SU-DHL-6 (cell line): ENCODE measurements around the gene SKP2.

Source experiments
- H2AFZ ChIP-seq: fragments of 200-600 bp; sonication (generic); 2 replicates; pipeline ENCODE4 v1.6.1; 2014; ENCODE audit warnings: low read depth, mild to moderate bottlenecking, moderate library complexity, mixed read lengths, antibody characterized with exemption, low read length; ENCODE audit not compliant: severe bottlenecking
- H3F3A ChIP-seq: fragments of 200-600 bp; shearing (Covaris generic); 2 replicates; pipeline ENCODE4 v1.6.0; 2016; ENCODE audit warnings: antibody characterized with exemption, mild to moderate bottlenecking; ENCODE audit not compliant: insufficient read depth
- H3K27ac ChIP-seq: fragments of 200-600 bp; sonication (generic); 2 replicates; pipeline ENCODE4 v1.5.1; 2016; ENCODE audit warnings: low read depth, mild to moderate bottlenecking, low read length, moderate library complexity, mixed read lengths
- H3K27me3 ChIP-seq: fragments of 200-600 bp; sonication (generic), shearing (Covaris generic); 2 replicates; pipeline ENCODE4 v1.6.0; 2014; ENCODE audit warnings: mild to moderate bottlenecking, low read length
- H3K36me3 ChIP-seq: fragments of 200-600 bp; sonication (generic); 2 replicates; pipeline ENCODE4 v1.6.1; 2014; ENCODE audit warnings: mild to moderate bottlenecking, low read length, mixed read lengths
- H3K4me2 ChIP-seq: fragments of 300-600, 200-600 bp; shearing (Covaris generic), sonication (generic); 2 replicates; pipeline ENCODE4 v1.6.0; 2014; ENCODE audit warnings: low read length, low read depth, mild to moderate bottlenecking; ENCODE audit not compliant: poor library complexity, severe bottlenecking
- H3K4me3 ChIP-seq: fragments of 200-600 bp; sonication (generic); 2 replicates; pipeline ENCODE4 v1.5.1; 2014; ENCODE audit warnings: antibody characterized with exemption, low read length, mild to moderate bottlenecking, mixed read lengths; ENCODE audit not compliant: insufficient read depth, poor library complexity, severe bottlenecking
- H3K79me2 ChIP-seq: fragments of 200-600 bp; sonication (generic); 2 replicates; pipeline ENCODE4 v1.6.1; 2014; ENCODE audit warnings: mild to moderate bottlenecking, low read length, moderate library complexity; ENCODE audit not compliant: insufficient read depth
- H3K9ac ChIP-seq: fragments of 200-600 bp; sonication (generic); 2 replicates; pipeline ENCODE4 v1.7.0; 2014; ENCODE audit warnings: mild to moderate bottlenecking, low read length
- H3K9me2 ChIP-seq: fragments of 200-600 bp; sonication (generic); replicated peaks from 2 replicates; pipeline ENCODE4 v1.6.1; 2014; ENCODE audit warnings: low read length; ENCODE audit not compliant: insufficient read depth
- H3K9me3 ChIP-seq: fragments of 200-600 bp; sonication (generic); 2 replicates; pipeline ENCODE4 v1.6.1; 2014; ENCODE audit warnings: low read length, mixed read lengths; ENCODE audit not compliant: insufficient read depth
- H4K20me1 ChIP-seq: fragments of 200-600 bp; sonication (generic); 2 replicates; pipeline ENCODE4 v1.6.1; 2014; ENCODE audit warnings: low read depth, mild to moderate bottlenecking, antibody characterized with exemption, low read length, moderate library complexity, mixed read lengths
- EZH2phosphoT487 ChIP-seq: fragments of 200-600 bp; sonication (generic), shearing (Covaris generic); conservative IDR thresholded peaks from 2 replicates; pipeline ENCODE4 v1.6.1; 2018; ENCODE audit warnings: mild to moderate bottlenecking, antibody characterized with exemption, low read length, moderate library complexity, mixed read lengths
- TF ChIP-seq, protein P1 (sequence below): fragments of 200-600 bp; sonication (generic); IDR thresholded peaks from one replicate; pipeline ENCODE4 v1.5.1; 2017; ENCODE audit warnings: antibody characterized with exemption, mild to moderate bottlenecking, low read length, moderate library complexity; ENCODE audit not compliant: insufficient read depth, poor library complexity, severe bottlenecking

Gene SKP2

GRCh38 chr5:36174119-36174518 is 22.2 kb downstream of the SKP2 start:
- H3K4me3 ChIP-seq, result no peak overlapping the region
- no peaks in the 10 kb centered on the region for H3K79me2 ChIP-seq

GRCh38 chr5:36175043-36175442 is 23.1 kb downstream of the SKP2 start:
- Histone ChIP-seq H3K4me2 (no peak overlapping the region), H3K27ac (no peak overlapping the region), H3K9me3 (no peaks in the 10 kb centered on the region), H3K79me2 (no peaks in the 10 kb centered on the region; the same call in 1 of the 2 replicates), H3K27me3 (no peaks in the 10 kb centered on the region), H4K20me1 (no peaks in the 10 kb centered on the region), H3K9ac (no peak overlapping the region), H3F3A (0 out of 2 replicates have a peak, but pooled peaks cover 7% of the 10 kb centered on the region), H2AFZ (no peak overlapping the region), H3K36me3 (peaks cover 65% of the 10 kb centered on the region), H3K4me3 (no peak overlapping the region), H3K9me2 (no peaks in the 10 kb centered on the region)
- TF ChIP-seq, protein P1, sequence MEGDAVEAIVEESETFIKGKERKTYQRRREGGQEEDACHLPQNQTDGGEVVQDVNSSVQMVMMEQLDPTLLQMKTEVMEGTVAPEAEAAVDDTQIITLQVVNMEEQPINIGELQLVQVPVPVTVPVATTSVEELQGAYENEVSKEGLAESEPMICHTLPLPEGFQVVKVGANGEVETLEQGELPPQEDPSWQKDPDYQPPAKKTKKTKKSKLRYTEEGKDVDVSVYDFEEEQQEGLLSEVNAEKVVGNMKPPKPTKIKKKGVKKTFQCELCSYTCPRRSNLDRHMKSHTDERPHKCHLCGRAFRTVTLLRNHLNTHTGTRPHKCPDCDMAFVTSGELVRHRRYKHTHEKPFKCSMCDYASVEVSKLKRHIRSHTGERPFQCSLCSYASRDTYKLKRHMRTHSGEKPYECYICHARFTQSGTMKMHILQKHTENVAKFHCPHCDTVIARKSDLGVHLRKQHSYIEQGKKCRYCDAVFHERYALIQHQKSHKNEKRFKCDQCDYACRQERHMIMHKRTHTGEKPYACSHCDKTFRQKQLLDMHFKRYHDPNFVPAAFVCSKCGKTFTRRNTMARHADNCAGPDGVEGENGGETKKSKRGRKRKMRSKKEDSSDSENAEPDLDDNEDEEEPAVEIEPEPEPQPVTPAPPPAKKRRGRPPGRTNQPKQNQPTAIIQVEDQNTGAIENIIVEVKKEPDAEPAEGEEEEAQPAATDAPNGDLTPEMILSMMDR, result no peak
- no peak for TF ChIP-seq EZH2phosphoT487

More at GRCh38 chr5:36174119-36174518, 22.2 kb downstream of the SKP2 start:
- TF ChIP-seq, protein P1, result no peak
- TF ChIP-seq EZH2phosphoT487, result no peak
- Histone ChIP-seq H3K9me2 (no peaks in the 10 kb centered on the region), H3K4me2 (no peak overlapping the region), H4K20me1 (no peaks in the 10 kb centered on the region), H3K27me3 (no peaks in the 10 kb centered on the region), H2AFZ (no peak overlapping the region), H3K9me3 (no peaks in the 10 kb centered on the region), H3K36me3 (peaks cover 67% of the 10 kb centered on the region), H3K27ac (no peak overlapping the region), H3K9ac (no peak overlapping the region), H3F3A (0 out of 2 replicates have a peak, but pooled peaks cover 7% of the 10 kb centered on the region)

DNA sequence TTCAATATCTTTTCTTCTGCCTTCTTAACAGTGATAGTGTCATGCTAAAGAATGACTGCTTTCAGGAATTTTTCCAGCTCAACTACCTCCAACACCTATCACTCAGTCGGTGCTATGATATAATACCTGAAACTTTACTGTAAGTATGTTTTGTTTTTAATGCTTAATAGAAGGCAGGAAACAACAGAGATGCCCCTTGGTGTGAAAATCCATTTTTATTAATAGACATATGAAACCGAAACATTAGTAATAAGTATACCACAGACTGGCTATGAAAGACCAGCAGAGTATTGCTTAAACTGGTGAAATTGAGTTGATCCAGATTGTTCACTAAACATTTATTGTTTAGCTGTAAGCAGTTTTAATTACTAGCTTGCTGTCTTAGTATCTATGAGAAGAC is 25.2 kb downstream of the SKP2 start:
- no peaks in the 10 kb centered on the region for H3K27me3 ChIP-seq
- H3K27ac ChIP-seq, result no peak overlapping the region
- H3F3A ChIP-seq, result 0 out of 2 replicates have a peak, but pooled peaks cover 7% of the 10 kb centered on the region
- TF ChIP-seq EZH2phosphoT487, result no peak
- TF ChIP-seq, protein P1, result no peak
- no peak overlapping the region for H2AFZ ChIP-seq
- H3K4me3 ChIP-seq, result no peak overlapping the region
- no peak overlapping the region for H3K9ac ChIP-seq
- no peaks in the 10 kb centered on the region for H3K9me2 ChIP-seq
- H3K36me3 ChIP-seq, result peaks cover 71% of the 10 kb centered on the region
- no peaks in the 10 kb centered on the region; the same call in 1 of the 2 replicates for H3K79me2 ChIP-seq
- H4K20me1 ChIP-seq, result no peaks in the 10 kb centered on the region
- no peaks in the 10 kb centered on the region for H3K9me3 ChIP-seq
- no peak overlapping the region for H3K4me2 ChIP-seq
